H1 (cell line): ENCODE data around the gene SLC6A20. TPM values are rescaled to one million over a fixed set of nuclear protein-coding genes. Genes with fewer than 3 reads are reported as not detected.

ENCODE experiments used
- CTCF ChIA-PET: fragments of 300-600 bp; sonication (Branson Sonifier 250); formaldehyde crosslinking; loops from one replicate; lab custom pipeline; 2021; ENCODE audit not compliant: partially characterized antibody; lab: Charles Lee
- POLR2A ChIA-PET: fragments of 300-600 bp; sonication (Branson Sonifier 250); formaldehyde crosslinking; loops from one replicate; lab custom pipeline; 2021; ENCODE audit warnings: inconsistent platforms; ENCODE audit not compliant: partially characterized antibody; lab: Charles Lee
- DNase-seq, 2 experiments: peaks; one replicate each; pipeline versions ENCODE4 v3.0.0 to v3.0.0-alpha.2; 2010 to 2022; ENCODE audit warnings: low spot score in 2 of 2, low read depth in 1 of 2, mixed read lengths in 1 of 2
- FAIRE-seq: peaks from 2 replicates; lab custom pipeline; 2011; peaks lifted over from hg19 to GRCh38; lab: Jason Lieb, UNC
- H2AFZ ChIP-seq: 2 replicates; pipeline ENCODE4 v1.8.1; 2012; ENCODE audit warnings: low read length, inconsistent platforms
- H2AK5ac ChIP-seq: 2 replicates; pipeline ENCODE4 v1.6.1; 2013; ENCODE audit warnings: low read depth, low read length
- H2BK120ac ChIP-seq: replicated peaks from 2 replicates; pipeline ENCODE3; 2013; ENCODE audit warnings: low read depth, low read length, inconsistent platforms
- H2BK12ac ChIP-seq: 2 replicates; pipeline ENCODE4 v1.6.1; 2013; ENCODE audit warnings: low read depth, low read length
- H2BK15ac ChIP-seq: 2 replicates; pipeline ENCODE4 v1.6.1; 2013; ENCODE audit warnings: low read length
- H2BK20ac ChIP-seq: 2 replicates; pipeline ENCODE4 v1.6.1; 2013; ENCODE audit warnings: low read length
- H2BK5ac ChIP-seq: 2 replicates; pipeline ENCODE4 v1.6.1; 2013; ENCODE audit warnings: low read depth, low read length
- H3K14ac ChIP-seq: 2 replicates; pipeline ENCODE4 v1.6.1; 2013; ENCODE audit warnings: inconsistent platforms; ENCODE audit not compliant: insufficient read length
- H3K18ac ChIP-seq: 2 replicates; pipeline ENCODE4 v1.6.1; 2013; ENCODE audit warnings: low read length; ENCODE audit errors: extremely low read depth
- H3K23ac ChIP-seq: 2 replicates; pipeline ENCODE4 v1.6.1; 2013; ENCODE audit warnings: inconsistent platforms; ENCODE audit not compliant: insufficient read length
- H3K23me2 ChIP-seq: 2 replicates; pipeline ENCODE4 v1.6.1; 2013; ENCODE audit warnings: low read depth, low read length
- H3K27ac ChIP-seq: 2 replicates; pipeline ENCODE4 v1.6.1; 2011; ENCODE audit warnings: low read depth, low read length, inconsistent platforms
- H3K27me3 ChIP-seq, 4 experiments: replicated peaks in 1 of 4; 1 replicate in 1 of 4; 2 replicates in 3 of 4; pipeline versions ENCODE4 v1.6.1 to v1.8.1; 2011 to 2013; ENCODE audit warnings: low read length in 3 of 4, mild to moderate bottlenecking in 3 of 4, inconsistent platforms in 2 of 4, mixed read lengths in 2 of 4, moderate library complexity in 1 of 4; ENCODE audit not compliant: control insufficient read depth in 3 of 4, insufficient read depth in 3 of 4; ENCODE audit errors: extremely low read depth in 1 of 4
- H3K36me3 ChIP-seq, 4 experiments: 2 replicates each; pipeline versions ENCODE4 v1.6.1 to v1.8.1; 2011 to 2013; ENCODE audit warnings: mild to moderate bottlenecking in 4 of 4, low read length in 3 of 4, moderate library complexity in 2 of 4, control low read depth in 1 of 4, inconsistent platforms in 1 of 4; ENCODE audit not compliant: insufficient read depth in 4 of 4, control insufficient read depth in 2 of 4
- H3K4ac ChIP-seq: replicated peaks from 2 replicates; pipeline ENCODE3; 2013; ENCODE audit warnings: low read length, low read depth, mixed read lengths, inconsistent platforms; ENCODE audit not compliant: insufficient read length
- H3K4me1 ChIP-seq, 4 experiments: replicated peaks in 1 of 4; 1 replicate in 1 of 4; 2 replicates in 3 of 4; pipeline versions ENCODE4 v1.6.1 to v1.8.1; 2011 to 2013; ENCODE audit warnings: low read length in 3 of 4, inconsistent platforms in 2 of 4, mixed read lengths in 1 of 4; ENCODE audit not compliant: insufficient read depth in 4 of 4, control insufficient read depth in 3 of 4
- H3K4me2 ChIP-seq, 2 experiments: 2 replicates each; pipeline versions ENCODE4 v1.6.1 to v1.8.1; 2011 to 2013; ENCODE audit warnings: low read depth in 2 of 2, low read length in 2 of 2, control low read depth in 1 of 2, inconsistent platforms in 1 of 2, mild to moderate bottlenecking in 1 of 2; ENCODE audit not compliant: insufficient read depth in 1 of 2
- H3K4me3 ChIP-seq, 4 experiments: fragments of 200-600, 300-600 bp in 1 of 4; sonication (generic), shearing (Covaris generic), sonication (Bioruptor Twin) in 1 of 4; 2 replicates each; pipeline versions ENCODE4 v1.5.1 to v1.8.1; 2011 to 2016; ENCODE audit warnings: low read length in 4 of 4, low read depth in 3 of 4, control low read depth in 2 of 4, inconsistent platforms in 2 of 4, mild to moderate bottlenecking in 2 of 4, mixed read lengths in 1 of 4, moderate library complexity in 1 of 4; ENCODE audit not compliant: insufficient read depth in 2 of 4; ENCODE audit errors: extremely low read depth in 1 of 4
- H3K56ac ChIP-seq: replicated peaks from 2 replicates; pipeline ENCODE3; 2013; ENCODE audit warnings: low read depth, mild to moderate bottlenecking, mixed read lengths, low read length, inconsistent platforms; ENCODE audit not compliant: insufficient read length
- H3K79me1 ChIP-seq: 2 replicates; pipeline ENCODE4 v1.6.1; 2013; ENCODE audit warnings: low read depth, low read length, control low read depth
- H3K79me2 ChIP-seq, 2 experiments: 2 replicates each; pipeline versions ENCODE4 v1.6.1 to v1.8.1; 2012 to 2013; ENCODE audit warnings: low read length in 2 of 2, mild to moderate bottlenecking in 2 of 2, inconsistent platforms in 1 of 2; ENCODE audit not compliant: insufficient read depth in 2 of 2, control insufficient read depth in 1 of 2
- H3K9ac ChIP-seq, 4 experiments: replicated peaks in 1 of 4; 1 replicate in 1 of 4; 2 replicates in 3 of 4; pipeline versions ENCODE4 v1.6.1 to v1.8.1; 2011 to 2013; ENCODE audit warnings: low read depth in 3 of 4, low read length in 3 of 4, control low read depth in 2 of 4, mild to moderate bottlenecking in 2 of 4, moderate library complexity in 2 of 4, inconsistent platforms in 1 of 4; ENCODE audit errors: extremely low read depth in 1 of 4
- H3K9me3 ChIP-seq, 2 experiments: 2 replicates each; pipeline versions ENCODE4 v1.6.1 to v1.8.1; 2012 to 2013; ENCODE audit warnings: mild to moderate bottlenecking in 2 of 2, moderate library complexity in 2 of 2, control low read depth in 1 of 2, inconsistent platforms in 1 of 2, low read depth in 1 of 2, low read length in 1 of 2, mixed read lengths in 1 of 2; ENCODE audit not compliant: insufficient read depth in 2 of 2
- H4K20me1 ChIP-seq, 2 experiments: replicated peaks in 1 of 2; 2 replicates each; pipeline versions ENCODE3 to v1.8.1; 2011 to 2013; ENCODE audit warnings: inconsistent platforms in 2 of 2, low read length in 2 of 2, mild to moderate bottlenecking in 1 of 2; ENCODE audit not compliant: insufficient read depth in 2 of 2, control insufficient read depth in 1 of 2
- H4K5ac ChIP-seq: 2 replicates; pipeline ENCODE4 v1.6.1; 2013; ENCODE audit warnings: low read length, low read depth, mixed read lengths, inconsistent platforms; ENCODE audit not compliant: insufficient read length
- H4K8ac ChIP-seq: 2 replicates; pipeline ENCODE4 v1.8.0; 2013; ENCODE audit warnings: mild to moderate bottlenecking, moderate library complexity, low read length, inconsistent platforms; ENCODE audit not compliant: insufficient read depth; ENCODE audit errors: extremely low read depth
- H4K91ac ChIP-seq: replicated peaks from 2 replicates; pipeline ENCODE3; 2013; ENCODE audit warnings: low read length, mixed read lengths, inconsistent platforms; ENCODE audit not compliant: insufficient read length
- ASH2L ChIP-seq: fragments of 200-600, 300-600 bp; sonication (generic); IDR thresholded peaks from one replicate; pipeline ENCODE4 v1.7.1; 2017; ENCODE audit warnings: low read length
- BRCA1 ChIP-seq: IDR thresholded peaks from 2 replicates; pipeline ENCODE4 v1.6.1; 2012; ENCODE audit warnings: low read depth, low read length, improper control_type of control experiment
- CEBPB ChIP-seq: IDR thresholded peaks from 2 replicates; pipeline ENCODE4 v1.6.1; 2012; ENCODE audit warnings: low read depth, low read length
- EGR1 ChIP-seq: IDR thresholded peaks from 2 replicates; pipeline ENCODE4 v1.6.1; 2011; ENCODE audit warnings: low read depth, low read length, borderline replicate concordance
- HDAC2 ChIP-seq, 2 experiments: fragments of 300-600 bp in 1 of 2; sonication (generic) in 1 of 2; IDR thresholded peaks; 2 replicates each; pipeline ENCODE4 v1.6.1; 2011 to 2012; ENCODE audit warnings: low read depth in 2 of 2, low read length in 2 of 2, mild to moderate bottlenecking in 2 of 2, moderate library complexity in 2 of 2, borderline replicate concordance in 1 of 2, inconsistent platforms in 1 of 2
- JUND ChIP-seq: IDR thresholded peaks from 2 replicates; pipeline ENCODE4 v1.6.1; 2011; ENCODE audit warnings: mild to moderate bottlenecking, improper control_type of control experiment, low read length
- KDM1A ChIP-seq: fragments of 200-600, 300-600 bp; sonication (generic); IDR thresholded peaks from 2 replicates; pipeline ENCODE4 v1.7.1; 2016; ENCODE audit warnings: mild to moderate bottlenecking, low read length, borderline replicate concordance
- KDM4A ChIP-seq: IDR thresholded peaks from one replicate; pipeline ENCODE4 v1.7.1; 2012; ENCODE audit warnings: low read depth, mild to moderate bottlenecking, moderate library complexity, low read length, inconsistent platforms; ENCODE audit not compliant: severe bottlenecking
- RBBP5 ChIP-seq: IDR thresholded peaks from 2 replicates; pipeline ENCODE4 v1.7.1; 2012; ENCODE audit warnings: low read depth, mild to moderate bottlenecking, inconsistent platforms, low read length, moderate library complexity, borderline replicate concordance
- SIN3A ChIP-seq, 2 experiments: IDR thresholded peaks in 1 of 2; conservative IDR thresholded peaks in 1 of 2; 2 replicates each; pipeline ENCODE4 v1.6.1; 2011 to 2012; ENCODE audit warnings: low read length in 2 of 2, improper control_type of control experiment in 1 of 2, low read depth in 1 of 2, mild to moderate bottlenecking in 1 of 2
- TCF12 ChIP-seq: IDR thresholded peaks from 2 replicates; pipeline ENCODE4 v1.6.1; 2011; ENCODE audit warnings: low read depth, mild to moderate bottlenecking, low read length
- USF2 ChIP-seq: IDR thresholded peaks from 2 replicates; pipeline ENCODE4 v1.6.1; 2011; ENCODE audit warnings: low read length, improper control_type of control experiment
- WGBS, 2 experiments: shearing (Covaris generic) in 1 of 2; methylation state at CpG; one replicate each; pipeline versions ENCODE4 v1.1.6 to v1.1.7; 2013 to 2015; ENCODE audit warnings: low lambda C conversion rate in 2 of 2, mixed read lengths in 2 of 2, inconsistent platforms in 1 of 2, low coverage in 1 of 2, missing lambda C conversion rate in 1 of 2; ENCODE audit not compliant: insufficient replicate concordance in 2 of 2, insufficient coverage in 1 of 2, insufficient read length in 1 of 2; ENCODE audit errors: extremely low coverage in 1 of 2, missing lambda C conversion rate in 1 of 2; 5-methylcytosine and 5-hydroxymethylcytosine counted together
- polyA plus RNA-seq, 7 experiments: library from polyadenylated mRNA; depleted of rRNA in 3 of 7; stranded (reverse) in 5 of 7; unstranded in 2 of 7; fragments of >200 nt in 5 of 7; fragments of 200-250 nt in 2 of 7; gene quantifications; 1 replicate in 5 of 7; 2 replicates in 1 of 7; 4 replicates in 1 of 7; pipeline versions ENCODE4 v1.2.1 to v1.2.3, GENCODE V29; 2011 to 2013; ENCODE audit warnings: missing spikeins in 2 of 7, mixed read lengths in 2 of 7
- total RNA-seq: library from RNA; stranded (reverse); fragmentation: NEBNext Ultra II Directional; extraction: Animal tissue kit (Norgen Biotek cat#: 25700); gene quantifications from 2 replicates; pipeline ENCODE4 v1.2.1, GENCODE V29; 2021
- TF ChIP-seq, protein P1 (sequence below): IDR thresholded peaks from 2 replicates; pipeline ENCODE4 v1.6.1; 2012; ENCODE audit warnings: inconsistent platforms

The SLC6A20 gene
- total and polyA plus RNA-seq, 2 of the 8 experiments (the other 6 are each of a cell fraction or from before 2014, with no cell fraction given) = 0.05 TPM; not detected in 1

DNA sequence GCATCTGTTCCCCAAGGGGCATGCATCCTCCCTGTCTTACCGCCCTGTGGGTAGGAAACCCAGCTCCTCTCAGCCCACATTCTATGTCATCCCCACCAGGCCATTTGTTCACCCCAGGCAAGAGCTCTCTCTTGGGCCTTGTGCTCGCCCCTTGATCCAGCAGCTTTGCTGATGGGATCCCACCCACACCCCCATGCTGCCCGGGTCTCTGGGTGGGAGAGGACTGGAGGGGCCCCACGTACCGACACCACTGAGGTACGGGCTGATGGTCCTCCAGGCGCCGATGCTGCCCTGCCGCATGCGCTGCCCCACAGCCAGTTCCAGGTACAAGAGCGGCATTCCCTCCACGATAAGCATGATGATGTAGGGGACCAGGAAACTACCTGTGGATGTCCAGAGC is 14.5 kb downstream of the SLC6A20 start:
- Histone ChIP-seq H3K79me1 (no peaks in the 10 kb centered on the region), H3K27ac (no peak overlapping the region)
- TF ChIP-seq EGR1 = no peak
- no peak for TF ChIP-seq USF2
- TF ChIP-seq, protein P1, sequence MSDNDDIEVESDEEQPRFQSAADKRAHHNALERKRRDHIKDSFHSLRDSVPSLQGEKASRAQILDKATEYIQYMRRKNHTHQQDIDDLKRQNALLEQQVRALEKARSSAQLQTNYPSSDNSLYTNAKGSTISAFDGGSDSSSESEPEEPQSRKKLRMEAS = no peak
- no peak for TF ChIP-seq KDM1A
- TF ChIP-seq ASH2L = no peak
- TF ChIP-seq TCF12 = no peak
- TF ChIP-seq RBBP5 = no peak
- no peak for TF ChIP-seq HDAC2 (IDR thresholded peaks at IDR 0.05; ENCODE audit: borderline replicate concordance in 1 of 2, low read depth in 2 of 2, low read length in 2 of 2)
- no peak for TF ChIP-seq JUND
- TF ChIP-seq BRCA1 = no peak
- TF ChIP-seq KDM4A = no peak
- TF ChIP-seq SIN3A (conservative IDR thresholded peaks at IDR 0.05 in 1 of 2, IDR thresholded peaks at IDR 0.05 in 1 of 2; ENCODE audit: low read depth in 1 of 2, low read length in 2 of 2) = no peak
- TF ChIP-seq CEBPB = no peak

More for the DNA sequence above, 14.5 kb downstream of the SLC6A20 start:
- no peak overlapping the region for H3K9ac ChIP-seq
- H2AK5ac ChIP-seq = no peak overlapping the region
- H3K14ac ChIP-seq = no peak overlapping the region
- H2BK12ac ChIP-seq = no peak overlapping the region
- no peak overlapping the region for H2BK5ac ChIP-seq
- H2AFZ ChIP-seq = no peak overlapping the region
- H3K4me1 ChIP-seq = peaks cover 0 to 2% (median 0%) of the 10 kb centered on the region in 4 experiments; a peak in 1 of 7 replicates
- H3K9me3 ChIP-seq = no peaks in the 10 kb centered on the region
- H3K4ac ChIP-seq = no peak overlapping the region
- H3K27me3 ChIP-seq = no peaks in the 10 kb centered on the region
- H3K23ac ChIP-seq = no peak overlapping the region
- ChIA-PET CTCF (interaction anchor here (0.7 to 1.9 kb wide), 4 partner anchors 20 to 147 kb away, joined by 3 to 5 read pairs (median 4); no protein-coding TSS in a partner anchor), POLR2A (no interaction called here)
- H2BK15ac ChIP-seq = no peak overlapping the region
- 91% methylated on average over 11 of the region's 12 CpGs; no CpG with 5 or more reads in 1 of the 2 experiments for WGBS, 2 experiments
- H3K23me2 ChIP-seq = peaks cover 5% of the 10 kb centered on the region; the same call in 1 of the 2 replicates
- no peak overlapping the region for H4K8ac ChIP-seq
- H4K91ac ChIP-seq = no peak overlapping the region
- no peak overlapping the region for H4K5ac ChIP-seq
- H3K56ac ChIP-seq = no peak overlapping the region
- H2BK20ac ChIP-seq = no peak overlapping the region
- no peaks in the 10 kb centered on the region for H3K79me2 ChIP-seq
- H2BK120ac ChIP-seq = no peak overlapping the region
- H4K20me1 ChIP-seq = no peaks in the 10 kb centered on the region
- DNase-seq = peak in 1 of 2 experiments; percentile 17
- no peak for FAIRE-seq
- no peak overlapping the region for H3K4me3 ChIP-seq
- H3K18ac ChIP-seq = no peak overlapping the region
- no peak overlapping the region for H3K4me2 ChIP-seq
- no peaks in the 10 kb centered on the region for H3K36me3 ChIP-seq
